Glutamatergic neuron (in vitro differentiated cells): ENCODE measurements around the gene HOMER2. TPM values are rescaled to one million over a fixed set of nuclear protein-coding genes. Genes with fewer than 3 reads are reported as not detected.

Experiments used
- DNase-seq: peaks from one replicate; pipeline ENCODE4 v3.0.0; 2022
- H3K27ac Mint-ChIP-seq: one replicate; pipeline ENCODE4 v1.8.0; 2020; ENCODE audit warnings: mild to moderate bottlenecking, mixed read lengths, inconsistent platforms; ENCODE audit not compliant: unreplicated experiment
- H3K27me3 Mint-ChIP-seq: one replicate; pipeline ENCODE4 v1.8.0; 2020; ENCODE audit warnings: mild to moderate bottlenecking, moderate library complexity, mixed read lengths, inconsistent platforms; ENCODE audit not compliant: unreplicated experiment
- H3K36me3 Mint-ChIP-seq: one replicate; pipeline ENCODE4 v1.8.0; 2020; ENCODE audit warnings: mild to moderate bottlenecking, mixed read lengths, inconsistent platforms; ENCODE audit not compliant: unreplicated experiment
- H3K4me1 Mint-ChIP-seq: one replicate; pipeline ENCODE4 v1.8.0; 2020; ENCODE audit warnings: mild to moderate bottlenecking, low read depth, mixed read lengths, inconsistent platforms; ENCODE audit not compliant: unreplicated experiment
- H3K4me3 Mint-ChIP-seq: one replicate; pipeline ENCODE4 v1.8.0; 2020; ENCODE audit warnings: mild to moderate bottlenecking, mixed read lengths, inconsistent platforms; ENCODE audit not compliant: unreplicated experiment
- H3K9me3 Mint-ChIP-seq: one replicate; pipeline ENCODE4 v1.8.0; 2020; ENCODE audit warnings: mild to moderate bottlenecking, moderate library complexity, mixed read lengths, inconsistent platforms; ENCODE audit not compliant: unreplicated experiment
- CTCF ChIP-seq: fragments of 200-600 bp; sonication (generic); IDR thresholded peaks from one replicate; pipeline ENCODE4 v1.5.0; 2021; ENCODE audit not compliant: partially characterized antibody, unreplicated experiment
- total RNA-seq: library from RNA; stranded (reverse); fragmentation: NEBNext Ultra II Directional; extraction: Animal tissue kit (Norgen Biotek cat#: 25700); gene quantifications from one replicate; pipeline ENCODE4 v1.2.1, GENCODE V29; 2021; ENCODE audit not compliant: unreplicated experiment

The HOMER2 gene
- total RNA-seq, 1 donor from 2014 or later, result 32.6 TPM

- no peak overlapping the region for H3K27ac Mint-ChIP-seq
- H3K36me3 Mint-ChIP-seq, result no peaks in the 10 kb centered on the region
- H3K9me3 Mint-ChIP-seq, result peaks cover 2% of the 10 kb centered on the region
- H3K4me1 Mint-ChIP-seq, result peaks cover 6% of the 10 kb centered on the region
- no peak overlapping the region for H3K4me3 Mint-ChIP-seq
- H3K27me3 Mint-ChIP-seq, result peaks cover 4% of the 10 kb centered on the region
- DNase-seq, result no peak
- TF ChIP-seq CTCF, result no peak
These were observed 28.5 kb upstream of the HOMER2 start for GRCh38 chr15:82980981-82981380.

- H3K36me3 Mint-ChIP-seq, result no peaks in the 10 kb centered on the region
- H3K27me3 Mint-ChIP-seq, result no peaks in the 10 kb centered on the region
- no peaks in the 10 kb centered on the region for H3K9me3 Mint-ChIP-seq
- no peak overlapping the region for H3K4me3 Mint-ChIP-seq
- H3K4me1 Mint-ChIP-seq, result peaks cover 1% of the 10 kb centered on the region
- no peak overlapping the region for H3K27ac Mint-ChIP-seq
- TF ChIP-seq CTCF, result no peak
- DNase-seq, result no peak
These were observed 27.2 kb upstream of the HOMER2 start for GRCh38 chr15:82979726-82980125.

- Mint-ChIP-seq H3K9me3 (no peaks in the 10 kb centered on the region), H3K27me3 (no peaks in the 10 kb centered on the region), H3K36me3 (no peaks in the 10 kb centered on the region), H3K27ac (no peak overlapping the region), H3K4me3 (no peak overlapping the region), H3K4me1 (no peaks in the 10 kb centered on the region)
- no peak for TF ChIP-seq CTCF
- no peak for DNase-seq
These were observed 25.9 kb upstream of the HOMER2 start for GRCh38 chr15:82978438-82978837.

GRCh38 chr15:82977076-82977475 is 24.6 kb upstream of the HOMER2 start:
- H3K9me3 Mint-ChIP-seq, result no peaks in the 10 kb centered on the region
- no peak for DNase-seq
- H3K27me3 Mint-ChIP-seq, result no peaks in the 10 kb centered on the region
- H3K36me3 Mint-ChIP-seq, result no peaks in the 10 kb centered on the region
- no peaks in the 10 kb centered on the region for H3K4me1 Mint-ChIP-seq
- TF ChIP-seq CTCF, result no peak
- H3K27ac Mint-ChIP-seq, result no peak overlapping the region
- H3K4me3 Mint-ChIP-seq, result no peak overlapping the region

- H3K36me3 Mint-ChIP-seq, result no peaks in the 10 kb centered on the region
- no peaks in the 10 kb centered on the region for H3K9me3 Mint-ChIP-seq
- no peak for DNase-seq
- H3K4me3 Mint-ChIP-seq, result no peak overlapping the region
- H3K27ac Mint-ChIP-seq, result no peak overlapping the region
- TF ChIP-seq CTCF, result no peak
- no peaks in the 10 kb centered on the region for H3K27me3 Mint-ChIP-seq
- H3K4me1 Mint-ChIP-seq, result no peaks in the 10 kb centered on the region
These were observed 20.5 kb upstream of the HOMER2 start for GRCh38 chr15:82972990-82973389.
